ENCODE results near the gene THSD7B.

The THSD7B gene

DNA sequence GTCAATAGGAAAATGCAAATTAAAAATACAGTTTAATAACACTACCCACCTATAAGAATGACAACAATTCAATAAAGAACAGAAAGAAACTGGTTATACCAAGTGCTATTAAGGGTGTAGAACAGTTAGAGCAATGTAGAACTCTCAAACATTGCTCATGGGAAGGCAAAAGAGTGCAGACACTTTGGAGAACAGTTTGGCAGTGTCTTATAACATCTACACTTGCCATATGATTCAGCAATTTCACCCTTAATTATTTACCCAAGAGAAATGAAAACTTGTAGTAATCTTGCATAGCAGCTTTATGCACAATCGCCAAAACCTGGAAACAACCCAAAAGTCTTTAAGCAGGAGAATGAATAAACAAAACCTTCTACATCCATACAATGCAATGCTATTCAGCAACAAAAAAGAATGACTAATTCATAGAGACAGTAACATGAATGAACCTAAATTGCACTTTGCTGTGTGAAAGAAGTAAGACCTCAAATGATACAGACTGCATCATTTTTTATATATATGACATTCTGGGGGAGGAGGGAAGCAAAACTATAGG, 455.2 kb downstream of the THSD7B start:
- no peak overlapping the region for H3K4me2 ChIP-seq (ENCODE audit: low read length)

DNA sequence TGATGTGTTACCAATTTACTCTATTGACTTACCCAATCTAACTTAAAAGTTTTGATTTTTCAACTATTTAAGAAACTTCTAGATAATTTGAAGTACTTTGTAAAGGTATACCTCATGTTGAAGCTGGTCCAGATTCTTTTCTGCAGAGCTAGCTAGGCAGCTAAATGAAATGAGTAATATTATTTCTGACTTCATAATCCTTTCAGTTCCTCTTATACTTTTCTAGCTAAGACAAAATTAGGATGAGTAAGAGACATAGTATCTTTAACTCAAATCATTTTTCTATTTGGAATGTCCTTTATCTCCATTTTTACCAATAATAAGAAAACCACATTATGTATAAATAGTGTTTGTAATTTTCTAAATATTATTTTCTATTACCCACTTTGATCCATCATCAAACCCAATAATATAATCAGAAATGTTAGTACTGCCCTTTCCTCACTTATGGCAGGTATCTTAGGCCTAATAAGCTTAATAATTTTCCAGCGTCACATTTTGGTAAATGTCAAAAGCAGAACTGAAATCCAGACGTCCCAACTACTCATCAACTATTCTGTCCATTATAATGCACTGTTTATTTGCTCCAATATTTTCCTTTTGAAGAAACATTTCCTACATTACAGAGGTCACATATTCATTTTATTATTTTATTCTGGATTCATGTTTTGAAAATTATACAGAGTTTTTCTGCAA, 456.6 kb downstream of the THSD7B start:
- Histone ChIP-seq H3K27me3 (ENCODE audit: control insufficient read depth, low read length) (no peaks in the 10 kb centered on the region), H3K27ac (ENCODE audit: low read depth, low read length) (no peak overlapping the region), H4K20me1 (ENCODE audit: control insufficient read depth, insufficient read depth, low read depth, low read length) (no peaks in the 10 kb centered on the region), H3K36me3 (ENCODE audit: control insufficient read depth, low read length) (no peaks in the 10 kb centered on the region), H3K4me3 (ENCODE audit: low read length) (no peak overlapping the region), H3K9me3 (ENCODE audit: control insufficient read depth, insufficient read depth, low read length) (no peaks in the 10 kb centered on the region), H3K9me2 (replicated peaks; ENCODE audit: control insufficient read depth, low read length) (no peaks in the 10 kb centered on the region), H3K79me2 (ENCODE audit: control insufficient read depth, low read length) (no peaks in the 10 kb centered on the region), H3F3A (ENCODE audit: control insufficient read depth, insufficient read depth) (no peaks in the 10 kb centered on the region), H3K4me2 (ENCODE audit: low read length) (no peak overlapping the region), H3K4me1 (ENCODE audit: control insufficient read depth, low read length) (no peaks in the 10 kb centered on the region)
- TF ChIP-seq EZH2phosphoT487 (IDR thresholded peaks at IDR 0.05; ENCODE audit: borderline replicate concordance, low read length) = no peak
- TF ChIP-seq CTCF (IDR thresholded peaks at IDR 0.05; ENCODE audit: low read depth, low read length, poor library complexity, severe bottlenecking) = no peak

More for the DNA sequence above, 455.2 kb downstream of the THSD7B start:
- Histone ChIP-seq H3K9me2 (replicated peaks; ENCODE audit: control insufficient read depth, low read length) (no peaks in the 10 kb centered on the region), H3K27ac (ENCODE audit: low read depth, low read length) (no peak overlapping the region), H3K4me3 (ENCODE audit: low read length) (no peak overlapping the region), H3K4me1 (ENCODE audit: control insufficient read depth, low read length) (no peaks in the 10 kb centered on the region), H3K9me3 (ENCODE audit: control insufficient read depth, insufficient read depth, low read length) (no peaks in the 10 kb centered on the region), H3K79me2 (ENCODE audit: control insufficient read depth, low read length) (no peaks in the 10 kb centered on the region), H3K27me3 (ENCODE audit: control insufficient read depth, low read length) (no peaks in the 10 kb centered on the region), H3F3A (ENCODE audit: control insufficient read depth, insufficient read depth) (no peaks in the 10 kb centered on the region), H4K20me1 (ENCODE audit: control insufficient read depth, insufficient read depth, low read depth, low read length) (no peaks in the 10 kb centered on the region), H3K36me3 (ENCODE audit: control insufficient read depth, low read length) (no peaks in the 10 kb centered on the region)
- no peak for TF ChIP-seq EZH2phosphoT487 (IDR thresholded peaks at IDR 0.05; ENCODE audit: borderline replicate concordance, low read length)
- TF ChIP-seq CTCF (IDR thresholded peaks at IDR 0.05; ENCODE audit: low read depth, low read length, poor library complexity, severe bottlenecking) = no peak

- Histone ChIP-seq H3K79me2 (ENCODE audit: control insufficient read depth, low read length) (no peaks in the 10 kb centered on the region), H3F3A (ENCODE audit: control insufficient read depth, insufficient read depth) (no peaks in the 10 kb centered on the region), H3K4me1 (ENCODE audit: control insufficient read depth, low read length) (no peaks in the 10 kb centered on the region), H3K9me3 (ENCODE audit: control insufficient read depth, insufficient read depth, low read length) (no peaks in the 10 kb centered on the region), H3K27me3 (ENCODE audit: control insufficient read depth, low read length) (no peaks in the 10 kb centered on the region), H3K4me2 (ENCODE audit: low read length) (no peak overlapping the region), H3K27ac (ENCODE audit: low read depth, low read length) (no peak overlapping the region), H4K20me1 (ENCODE audit: control insufficient read depth, insufficient read depth, low read depth, low read length) (no peaks in the 10 kb centered on the region), H3K9me2 (replicated peaks; ENCODE audit: control insufficient read depth, low read length) (no peaks in the 10 kb centered on the region), H3K4me3 (ENCODE audit: low read length) (no peak overlapping the region), H3K36me3 (ENCODE audit: control insufficient read depth, low read length) (no peaks in the 10 kb centered on the region)
- no peak for TF ChIP-seq EZH2phosphoT487 (IDR thresholded peaks at IDR 0.05; ENCODE audit: borderline replicate concordance, low read length)
- no peak for TF ChIP-seq CTCF (IDR thresholded peaks at IDR 0.05; ENCODE audit: low read depth, low read length, poor library complexity, severe bottlenecking)
These were observed 458.4 kb downstream of the THSD7B start for GRCh38 chr2:137223722-137224121.

Measured in DOHH2 (cell line).